Heart right ventricle (tissue), 16 donors: ENCODE measurements around the gene LRRC27. TPM values are rescaled to one million over a fixed set of nuclear protein-coding genes. Genes with fewer than 3 reads are reported as not detected.

Experiments
- ATAC-seq, 8 donors: fragments of 200-7000 bp; cut with Tn5 transposase; one replicate each; pipeline ENCODE4 v1.9.1; 2020; ENCODE audit warnings: mild to moderate bottlenecking in 8 of 8, moderate library complexity in 8 of 8, moderate number of reproducible peaks in 1 of 8
- DNase-seq, 2 donors: peaks; one replicate each; pipeline ENCODE4 v3.0.0-alpha.2; 2020
- H3K27ac ChIP-seq, 10 donors: fragments of 200-600 bp; sonication (generic) in 2 of 10; one replicate each; pipeline versions ENCODE4 v1.5.0 to v1.8.0; 2020 to 2022; ENCODE audit warnings: mild to moderate bottlenecking in 3 of 10
- H3K27me3 ChIP-seq, 7 donors: fragments of 200-600 bp; one replicate each; pipeline ENCODE4 v1.8.0; 2021 to 2022; ENCODE audit warnings: mild to moderate bottlenecking in 2 of 7
- H3K36me3 ChIP-seq, 9 donors: fragments of 200-600 bp; sonication (generic) in 1 of 9; one replicate each; pipeline versions ENCODE4 v1.5.0 to v1.8.0; 2020 to 2022; ENCODE audit warnings: mild to moderate bottlenecking in 2 of 9
- H3K4me1 ChIP-seq, 9 donors: fragments of 200-600 bp; sonication (generic) in 1 of 9; one replicate each; pipeline versions ENCODE4 v1.5.0 to v1.8.0; 2020 to 2022; ENCODE audit warnings: mild to moderate bottlenecking in 4 of 9
- H3K4me3 ChIP-seq, 10 donors: fragments of 200-600 bp; sonication (generic) in 2 of 10; one replicate each; pipeline versions ENCODE4 v1.5.0 to v1.8.0; 2020 to 2022; ENCODE audit warnings: mild to moderate bottlenecking in 7 of 10, moderate library complexity in 2 of 10
- H3K9me3 ChIP-seq, 11 donors: fragments of 200-600 bp in 10 of 11; sonication (generic) in 2 of 11; one replicate each; pipeline versions ENCODE4 v1.5.0 to v1.8.0; 2013 to 2022; ENCODE audit warnings: mild to moderate bottlenecking in 2 of 11, control low read depth in 1 of 11, moderate library complexity in 1 of 11
- CTCF ChIP-seq, 9 donors: fragments of 200-600 bp; sonication (generic) in 2 of 9; IDR thresholded peaks; one replicate each; pipeline versions ENCODE4 v1.5.0 to v1.8.0; 2021 to 2022; ENCODE audit warnings: antibody characterized with exemption in 9 of 9, mild to moderate bottlenecking in 5 of 9, moderate library complexity in 1 of 9
- WGBS, 2 donors: extraction: QIAGEN DNeasy Blood & Tissue Kit; methylation state at CpG; one replicate each; pipeline ENCODE4 v1.1.7; 2013; ENCODE audit warnings: inconsistent platforms in 1 of 2; 5-methylcytosine and 5-hydroxymethylcytosine counted together
- intact Hi-C, 10 donors: fragments of 100-400 bp; cut with DNase I; formaldehyde crosslinking; loops; one replicate each; pipeline versions ENCODE4 v1.11.1 to v1.14.2; 2022
- polyA plus RNA-seq, 2 donors: library from polyadenylated mRNA; stranded (reverse); fragments of 200-250 nt; gene quantifications; one replicate each; pipeline ENCODE4 v1.2.3, GENCODE V29; 2013
- total RNA-seq, 10 donors: library from RNA; stranded (reverse); fragmentation: NEBNext Ultra II Directional in 3 of 10; extraction: Animal tissue kit (Norgen Biotek cat#: 25700) in 3 of 10; gene quantifications; one replicate each; pipeline versions ENCODE4 v1.2.1 to v1.2.4, GENCODE V29; 2021 to 2023
- donor health status: Arrhythmogenic right ventricular cardiomyopathy.
- donor health status: ischemic (EF 13 %, LVEDD 7.1; RV severe dilation, severe dysfunction).
- donor health status: healthy with polysubstance abuse.
- donor health status: DM: no; HTN: yes; CAD: no.
- donor health status: DM: no; HTN: no; CAD: no.
- donor health status: ischemic (EF 25% LVEDD 6.9; RV normal size, moderate dysfunction).
- donor health status: ischemic (EF 25% LVEDD 5.7; RV mildly dilated, moderate dysfunction).
- donor health status: healthy.
- donor health status: DM: yes; HTN: yes; CAD: no.
- donor health status: Ischemic cardiomyopathy.
- donor health status: ischemic (EF 35%, LVEDD 5.7; RV mildly dilated, moderate dysfunction).
- donor health status: nonischemic (EF 11% LVEDD 7.7; RV severe dilation, severe dysfunction).
- donor health status: DM: yes; HTN: yes; CAD: no.
- donor health status: PGD.
- donor health status: ischemic (EF 29% LVEDD 5.4; RV normal size, mild dysfunction).
- donor health status: nonischemic (EF 23%, LVEDD 6.1; RV moderate dilation, normal function).

LRRC27 gene
- total and polyA plus RNA-seq, 12 donors = 3.0 to 8.1 (median 4.7) TPM

GRCh38 chr10:132320654-132321469, 11.1 kb upstream of the LRRC27 start:
- 85 to 89% methylated on average over 13 of the region's 13 CpGs for WGBS, 2 donors
- Histone ChIP-seq H3K36me3 (peaks cover 0 to 6% (median 0%) of the 10 kb centered on the region in 9 donors), H3K27ac (peak overlapping the region in 1 of 10 donors; percentile 37), H3K9me3 (no peaks in the 10 kb centered on the region), H3K4me3 (no peak overlapping the region), H3K27me3 (no peaks in the 10 kb centered on the region), H3K4me1 (peaks cover 0 to 26% (median 0%) of the 10 kb centered on the region in 9 donors)
- intact Hi-C loops = no loop called here
- TF ChIP-seq CTCF (IDR thresholded peaks at IDR 0.05) = no peak
- ATAC-seq (peak in 2 of 8 donors; percentile 9 to 32), DNase-seq (no peak)

GRCh38 chr10:132321726-132322125, 10.3 kb upstream of the LRRC27 start:
- ATAC-seq = no peak
- H3K4me1 ChIP-seq = peaks cover 0 to 26% (median 0%) of the 10 kb centered on the region in 9 donors
- no peaks in the 10 kb centered on the region for H3K9me3 ChIP-seq
- no peak for DNase-seq
- WGBS, 2 donors = 88 to 90% methylated on average over 10 of the region's 10 CpGs
- H3K27ac ChIP-seq = no peak overlapping the region
- TF ChIP-seq CTCF (IDR thresholded peaks at IDR 0.05) = no peak
- no peaks in the 10 kb centered on the region for H3K27me3 ChIP-seq
- peaks cover 0 to 11% (median 0%) of the 10 kb centered on the region in 9 donors for H3K36me3 ChIP-seq
- intact Hi-C loops = no loop called here
- no peak overlapping the region for H3K4me3 ChIP-seq

- peaks cover 0 to 13% (median 0%) of the 10 kb centered on the region in 9 donors for H3K36me3 ChIP-seq
- no peak for TF ChIP-seq CTCF (IDR thresholded peaks at IDR 0.05)
- peak in 1 of 8 donors; percentile 32 for ATAC-seq
- intact Hi-C loops = no loop called here
- no peaks in the 10 kb centered on the region for H3K9me3 ChIP-seq
- no peaks in the 10 kb centered on the region for H3K27me3 ChIP-seq
- H3K4me3 ChIP-seq = no peak overlapping the region
- H3K4me1 ChIP-seq = peaks cover 0 to 30% (median 0%) of the 10 kb centered on the region in 9 donors
- WGBS, 2 donors = 81 to 88% methylated on average over 6 of the region's 6 CpGs
- no peak for DNase-seq
- no peak overlapping the region for H3K27ac ChIP-seq
Observed at GRCh38 chr10:132322586-132323048, 9.4 kb upstream of the LRRC27 start.

GRCh38 chr10:132324186-132324585, 7.8 kb upstream of the LRRC27 start:
- TF ChIP-seq CTCF (IDR thresholded peaks at IDR 0.05) = no peak
- no peaks in the 10 kb centered on the region for H3K27me3 ChIP-seq
- ATAC-seq = no peak
- H3K4me3 ChIP-seq = no peak overlapping the region
- no peaks in the 10 kb centered on the region for H3K9me3 ChIP-seq
- peaks cover 0 to 14% (median 0%) of the 10 kb centered on the region in 9 donors for H3K36me3 ChIP-seq
- WGBS, 2 donors = 72 to 84% methylated on average over 1 of the region's 1 CpG
- no peak overlapping the region for H3K27ac ChIP-seq
- no peak for DNase-seq
- intact Hi-C loops = loop anchor here in 1 of 10 donors (2.0 kb wide), 1 partner anchor 13 kb away; no protein-coding TSS in a partner anchor
- peaks cover 0 to 45% (median 8%) of the 10 kb centered on the region in 9 donors for H3K4me1 ChIP-seq
